ENCODE data around the gene PRUNE2. TPM values are rescaled to one million over a fixed set of nuclear protein-coding genes. Genes with fewer than 3 reads are reported as not detected.

Gene PRUNE2
- total and polyA plus RNA-seq, 2 of the 8 experiments (the other 6 are each of a cell fraction or from before 2014, with no cell fraction given): 5.5 to 13.3 TPM

- Histone ChIP-seq H3K79me2 (ENCODE audit: control insufficient read depth in 1 of 2, insufficient read depth in 2 of 2, low read length in 2 of 2) (no peaks in the 10 kb centered on the region), H2BK15ac (ENCODE audit: low read length) (no peak overlapping the region), H3K4me2 (ENCODE audit: insufficient read depth in 1 of 2, low read depth in 2 of 2, low read length in 2 of 2) (no peak overlapping the region; a peak in 1 of 4 replicates), H3K27me3 (replicated peaks in 1 of 4; ENCODE audit: control insufficient read depth in 3 of 4, extremely low read depth in 1 of 4, insufficient read depth in 3 of 4, low read length in 3 of 4) (peaks cover 0 to 15% (median 8%) of the 10 kb centered on the region in 4 experiments; a peak in 5 of 7 replicates), H4K91ac (replicated peaks; ENCODE audit: insufficient read length, low read length) (no peak overlapping the region), H3K4me1 (replicated peaks in 1 of 4; ENCODE audit: control insufficient read depth in 3 of 4, insufficient read depth in 4 of 4, low read length in 3 of 4) (peaks cover 3 to 10% (median 7%) of the 10 kb centered on the region in 4 experiments; a peak in 6 of 7 replicates), H2BK120ac (replicated peaks; ENCODE audit: low read depth, low read length) (no peak overlapping the region), H3K27ac (ENCODE audit: low read depth, low read length) (no peak overlapping the region), H3K23ac (ENCODE audit: insufficient read length) (no peak overlapping the region), H3K4me3 (ENCODE audit: extremely low read depth in 1 of 4, insufficient read depth in 2 of 4, low read depth in 3 of 4, low read length in 4 of 4) (no peak overlapping the region), H3K4ac (replicated peaks; ENCODE audit: insufficient read length, low read depth, low read length) (no peak overlapping the region), H2BK12ac (ENCODE audit: low read depth, low read length) (no peak overlapping the region), H4K5ac (ENCODE audit: insufficient read length, low read depth, low read length) (no peak overlapping the region), H4K20me1 (replicated peaks in 1 of 2; ENCODE audit: control insufficient read depth in 1 of 2, insufficient read depth in 2 of 2, low read length in 2 of 2) (no peaks in the 10 kb centered on the region), H3K14ac (ENCODE audit: insufficient read length) (no peak overlapping the region), H3K9me3 (ENCODE audit: insufficient read depth in 2 of 2, low read depth in 1 of 2, low read length in 1 of 2) (no peaks in the 10 kb centered on the region), H2BK20ac (ENCODE audit: low read length) (no peak overlapping the region), H3K56ac (replicated peaks; ENCODE audit: insufficient read length, low read depth, low read length) (no peak overlapping the region), H3K9ac (replicated peaks in 1 of 4; ENCODE audit: extremely low read depth in 1 of 4, low read depth in 3 of 4, low read length in 3 of 4) (no peak overlapping the region), H3K18ac (ENCODE audit: extremely low read depth, low read length) (no peak overlapping the region), H2BK5ac (ENCODE audit: low read depth, low read length) (no peak overlapping the region), H3K36me3 (ENCODE audit: control insufficient read depth in 2 of 4, insufficient read depth in 4 of 4, low read length in 3 of 4) (no peaks in the 10 kb centered on the region), H2AFZ (ENCODE audit: low read length) (no peak overlapping the region), H4K8ac (ENCODE audit: extremely low read depth, insufficient read depth, low read length) (no peak overlapping the region), H3K23me2 (ENCODE audit: low read depth, low read length) (no peaks in the 10 kb centered on the region), H3K79me1 (ENCODE audit: low read depth, low read length) (no peaks in the 10 kb centered on the region), H2AK5ac (ENCODE audit: low read depth, low read length) (no peak overlapping the region)
- FAIRE-seq (no peak), DNase-seq (ENCODE audit: low read depth in 1 of 2, low spot score in 2 of 2) (peak in 1 of 2 experiments; percentile 16)
- WGBS, 2 experiments (ENCODE audit: extremely low coverage in 1 of 2, insufficient coverage in 1 of 2, insufficient read length in 1 of 2, insufficient replicate concordance in 2 of 2, low coverage in 1 of 2, low lambda C conversion rate in 2 of 2, missing lambda C conversion rate in 1 of 2): 82% methylated on average over 5 of the region's 5 CpGs; no CpG with 5 or more reads in 1 of the 2 experiments
- ChIA-PET CTCF (ENCODE audit: partially characterized antibody) (interaction anchor here (0.9 to 5.2 kb wide), 8 partner anchors 9 to 232 kb away, joined by 3 to 40 read pairs (median 4); partner anchors contain the start of gene GCNT1), POLR2A (ENCODE audit: partially characterized antibody) (interaction anchor here (1.6 kb wide), 1 partner anchor 9 kb away, joined by 3 read pairs; no protein-coding TSS in a partner anchor)
- TF ChIP-seq CEBPB (IDR thresholded peaks at IDR 0.05; ENCODE audit: low read depth, low read length): no peak
- no peak for TF ChIP-seq CTCF (IDR thresholded peaks at IDR 0.05; ENCODE audit: control extremely low read depth in 1 of 3, insufficient read depth in 1 of 3, low read depth in 1 of 3, low read length in 3 of 3)
- no peak for TF ChIP-seq SIX5 (IDR thresholded peaks at IDR 0.05; ENCODE audit: low read depth, low read length)
- no peak for TF ChIP-seq SIN3A (conservative IDR thresholded peaks at IDR 0.05 in 1 of 2, IDR thresholded peaks at IDR 0.05 in 1 of 2; ENCODE audit: low read depth in 1 of 2, low read length in 2 of 2)
These were observed 214.9 kb downstream of the PRUNE2 start for GRCh38 chr9:76690973-76691370.

All from H1 (cell line).